ENCODE results near the gene URI1.

The URI1 gene

DNA sequence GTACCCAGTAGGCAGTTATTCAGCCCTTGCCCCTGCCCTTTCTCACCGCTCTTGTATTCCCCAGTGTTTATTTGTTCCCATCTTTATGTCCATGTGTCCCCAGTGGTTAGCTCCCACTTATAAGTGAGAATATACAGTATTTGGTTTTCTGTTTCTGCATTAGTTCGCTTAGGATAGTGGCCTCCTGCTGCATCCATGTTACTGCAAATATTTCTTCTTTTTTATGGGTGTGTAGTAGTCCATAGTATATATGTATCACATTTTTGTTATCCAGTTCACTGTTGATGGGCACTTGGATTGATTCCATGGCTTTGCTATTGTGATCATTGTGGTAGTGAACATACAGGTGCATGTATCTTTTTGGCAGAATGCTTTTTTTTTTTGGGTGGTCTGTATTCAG is 32.7 kb downstream of the URI1 start:
- TF ChIP-seq SPI1 (IDR thresholded peaks at IDR 0.05; ENCODE audit: borderline replicate concordance, low read depth) (no peak), GABPA (IDR thresholded peaks at IDR 0.05; ENCODE audit: low read depth) (no peak), REST (IDR thresholded peaks at IDR 0.05; ENCODE audit: insufficient replicate concordance, low read depth) (no peak), POLR2AphosphoS5 (IDR thresholded peaks at IDR 0.05; ENCODE audit: low read depth) (no peak)
- TF ChIP-seq, protein P1, sequence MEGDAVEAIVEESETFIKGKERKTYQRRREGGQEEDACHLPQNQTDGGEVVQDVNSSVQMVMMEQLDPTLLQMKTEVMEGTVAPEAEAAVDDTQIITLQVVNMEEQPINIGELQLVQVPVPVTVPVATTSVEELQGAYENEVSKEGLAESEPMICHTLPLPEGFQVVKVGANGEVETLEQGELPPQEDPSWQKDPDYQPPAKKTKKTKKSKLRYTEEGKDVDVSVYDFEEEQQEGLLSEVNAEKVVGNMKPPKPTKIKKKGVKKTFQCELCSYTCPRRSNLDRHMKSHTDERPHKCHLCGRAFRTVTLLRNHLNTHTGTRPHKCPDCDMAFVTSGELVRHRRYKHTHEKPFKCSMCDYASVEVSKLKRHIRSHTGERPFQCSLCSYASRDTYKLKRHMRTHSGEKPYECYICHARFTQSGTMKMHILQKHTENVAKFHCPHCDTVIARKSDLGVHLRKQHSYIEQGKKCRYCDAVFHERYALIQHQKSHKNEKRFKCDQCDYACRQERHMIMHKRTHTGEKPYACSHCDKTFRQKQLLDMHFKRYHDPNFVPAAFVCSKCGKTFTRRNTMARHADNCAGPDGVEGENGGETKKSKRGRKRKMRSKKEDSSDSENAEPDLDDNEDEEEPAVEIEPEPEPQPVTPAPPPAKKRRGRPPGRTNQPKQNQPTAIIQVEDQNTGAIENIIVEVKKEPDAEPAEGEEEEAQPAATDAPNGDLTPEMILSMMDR (IDR thresholded peaks at IDR 0.05; ENCODE audit: insufficient read depth, low read length): no peak
- no peak for DNase-seq (ENCODE audit: low read depth in 1 of 2, low spot score in 1 of 2)
- no peaks in the 10 kb centered on the region for H3K27me3 ChIP-seq (ENCODE audit: insufficient read depth, poor library complexity, severe bottlenecking)
- H3K27ac ChIP-seq (replicated peaks): no peak overlapping the region
- no peak overlapping the region for H3K4me3 ChIP-seq (replicated peaks; ENCODE audit: insufficient read depth, low read length)

- H3K4me3 ChIP-seq (replicated peaks; ENCODE audit: insufficient read depth, low read length): no peak overlapping the region
- TF ChIP-seq GABPA (IDR thresholded peaks at IDR 0.05; ENCODE audit: low read depth) (no peak), SPI1 (IDR thresholded peaks at IDR 0.05; ENCODE audit: borderline replicate concordance, low read depth) (no peak), POLR2AphosphoS5 (IDR thresholded peaks at IDR 0.05; ENCODE audit: low read depth) (no peak), REST (IDR thresholded peaks at IDR 0.05; ENCODE audit: insufficient replicate concordance, low read depth) (no peak)
- TF ChIP-seq, protein P1 (IDR thresholded peaks at IDR 0.05; ENCODE audit: insufficient read depth, low read length): no peak
- H3K27ac ChIP-seq (replicated peaks): no peak overlapping the region
- DNase-seq (ENCODE audit: low read depth in 1 of 2, low spot score in 1 of 2): no peak
- H3K27me3 ChIP-seq (ENCODE audit: insufficient read depth, poor library complexity, severe bottlenecking): no peaks in the 10 kb centered on the region
These were observed 34.3 kb downstream of the URI1 start for GRCh38 chr19:29976151-29976943.

DNA sequence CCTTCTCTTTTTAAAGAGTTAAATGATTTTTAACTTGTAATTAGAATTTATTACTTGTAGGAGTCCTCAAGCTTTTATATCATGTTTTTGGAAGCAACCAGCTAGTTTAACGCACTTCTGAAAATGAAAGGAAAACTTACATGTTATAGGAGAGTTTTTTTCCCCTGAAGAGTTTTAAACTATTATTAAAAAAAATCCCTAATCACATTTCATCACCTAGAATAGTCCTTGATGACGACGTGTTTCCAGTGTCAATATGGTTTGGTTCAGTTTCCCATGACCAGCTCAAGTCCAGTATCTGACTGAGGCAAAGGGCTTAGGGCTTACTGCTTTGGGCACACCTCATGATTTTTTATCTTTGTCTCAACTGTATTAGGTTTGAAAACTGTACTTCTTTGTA is 36.0 kb downstream of the URI1 start:
- DNase-seq (ENCODE audit: low read depth in 1 of 2, low spot score in 1 of 2): no peak
- H3K27ac ChIP-seq (replicated peaks): no peak overlapping the region
- no peaks in the 10 kb centered on the region for H3K27me3 ChIP-seq (ENCODE audit: insufficient read depth, poor library complexity, severe bottlenecking)
- TF ChIP-seq POLR2AphosphoS5 (IDR thresholded peaks at IDR 0.05; ENCODE audit: low read depth): no peak
- TF ChIP-seq REST (IDR thresholded peaks at IDR 0.05; ENCODE audit: insufficient replicate concordance, low read depth): no peak
- no peak for TF ChIP-seq SPI1 (IDR thresholded peaks at IDR 0.05; ENCODE audit: borderline replicate concordance, low read depth)
- TF ChIP-seq, protein P1 (IDR thresholded peaks at IDR 0.05; ENCODE audit: insufficient read depth, low read length): no peak
- no peak for TF ChIP-seq GABPA (IDR thresholded peaks at IDR 0.05; ENCODE audit: low read depth)
- H3K4me3 ChIP-seq (replicated peaks; ENCODE audit: insufficient read depth, low read length): no peak overlapping the region
